Fibroblast of the aortic adventitia (primary cell): ENCODE data around the gene CENPB. TPM values are rescaled to one million over a fixed set of nuclear protein-coding genes. Genes with fewer than 3 reads are reported as not detected.

ENCODE experiments used
- DNase-seq: peaks from one replicate; pipeline ENCODE4 v3.0.0-alpha.2; 2010; ENCODE audit warnings: low read depth
- H3K4me3 ChIP-seq: 2 replicates; pipeline ENCODE4 v1.5.1; 2011; ENCODE audit warnings: low read depth, mild to moderate bottlenecking, control low read depth, low read length, moderate library complexity
- total RNA-seq: library from RNA; depleted of rRNA; stranded (reverse); fragments of >200 nt; gene quantifications from 2 replicates; pipeline ENCODE4 v1.2.3, GENCODE V29; 2012; ENCODE audit warnings: low replicate concordance
- TF ChIP-seq, protein P1 (sequence below): IDR thresholded peaks from 2 replicates; pipeline ENCODE4 v1.5.1; 2011; ENCODE audit warnings: mild to moderate bottlenecking, low read length, control low read depth, inconsistent platforms; ENCODE audit not compliant: insufficient read depth

The CENPB gene
- total RNA-seq, 1 donor = 94.8 TPM

DNA sequence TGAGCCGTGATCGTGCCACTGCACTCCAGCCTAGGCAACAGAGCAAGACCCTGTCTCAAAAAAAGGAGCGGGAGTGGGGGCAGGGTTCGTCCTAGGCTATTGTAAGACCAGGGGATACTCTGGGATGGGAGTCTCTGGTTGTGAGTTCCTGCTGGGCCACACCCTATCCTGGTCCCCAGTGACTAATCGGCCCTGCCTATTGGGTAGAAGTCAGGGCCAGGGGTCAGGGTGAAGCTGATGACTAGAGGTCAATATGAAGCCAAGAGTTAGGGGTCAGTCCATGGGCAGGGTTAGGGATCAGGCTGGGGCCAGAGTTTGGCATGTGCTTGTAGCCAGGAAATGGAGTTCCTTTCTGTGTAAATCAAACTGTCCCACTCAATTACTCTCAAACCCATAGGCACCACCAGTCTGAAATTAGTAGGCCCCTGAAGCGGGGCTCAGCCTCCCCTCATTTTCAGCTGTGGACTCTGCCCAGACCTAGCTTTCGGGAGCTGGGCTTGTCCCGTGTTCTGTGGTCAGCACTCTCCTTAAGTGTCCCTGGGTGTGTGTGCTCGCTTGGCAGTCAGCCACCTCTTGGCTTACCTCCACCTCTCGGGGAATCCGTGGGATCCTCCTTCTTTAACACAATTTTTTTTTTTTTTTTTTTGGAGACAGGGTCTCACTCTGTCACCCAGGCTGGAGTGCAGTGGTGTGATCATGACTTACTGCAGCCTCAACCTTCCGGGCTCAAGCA, 52.3 kb downstream of the CENPB start:
- TF ChIP-seq, protein P1, sequence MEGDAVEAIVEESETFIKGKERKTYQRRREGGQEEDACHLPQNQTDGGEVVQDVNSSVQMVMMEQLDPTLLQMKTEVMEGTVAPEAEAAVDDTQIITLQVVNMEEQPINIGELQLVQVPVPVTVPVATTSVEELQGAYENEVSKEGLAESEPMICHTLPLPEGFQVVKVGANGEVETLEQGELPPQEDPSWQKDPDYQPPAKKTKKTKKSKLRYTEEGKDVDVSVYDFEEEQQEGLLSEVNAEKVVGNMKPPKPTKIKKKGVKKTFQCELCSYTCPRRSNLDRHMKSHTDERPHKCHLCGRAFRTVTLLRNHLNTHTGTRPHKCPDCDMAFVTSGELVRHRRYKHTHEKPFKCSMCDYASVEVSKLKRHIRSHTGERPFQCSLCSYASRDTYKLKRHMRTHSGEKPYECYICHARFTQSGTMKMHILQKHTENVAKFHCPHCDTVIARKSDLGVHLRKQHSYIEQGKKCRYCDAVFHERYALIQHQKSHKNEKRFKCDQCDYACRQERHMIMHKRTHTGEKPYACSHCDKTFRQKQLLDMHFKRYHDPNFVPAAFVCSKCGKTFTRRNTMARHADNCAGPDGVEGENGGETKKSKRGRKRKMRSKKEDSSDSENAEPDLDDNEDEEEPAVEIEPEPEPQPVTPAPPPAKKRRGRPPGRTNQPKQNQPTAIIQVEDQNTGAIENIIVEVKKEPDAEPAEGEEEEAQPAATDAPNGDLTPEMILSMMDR = no peak
- DNase-seq = no peak
- H3K4me3 ChIP-seq = no peak overlapping the region

Other genes with a start within 250 kb of the CENPB start
- not detected in 2 replicates for gene GFRA4, start 123.3 kb downstream of the CENPB start, total RNA-seq
- 68.6 and 145 TPM in 2 replicates for gene ADAM33, start 104.7 kb downstream of the CENPB start, total RNA-seq
- gene SIGLEC1, start 74.1 kb downstream of the CENPB start, total RNA-seq = 0.08 TPM in 1 of 2 replicates, not detected in the other
- 0.18 and 8.3 TPM in 2 replicates for gene HSPA12B, start 54.1 kb downstream of the CENPB start, total RNA-seq
- 28.4 and 37.7 TPM in 2 replicates for gene ADISSP, start 19.0 kb downstream of the CENPB start, total RNA-seq
- gene SPEF1, start 5.3 kb downstream of the CENPB start, total RNA-seq = 0.09 TPM in 1 of 2 replicates, not detected in the other
- 51.0 and 58.5 TPM in 2 replicates for gene CDC25B, start 9.6 kb upstream of the CENPB start, total RNA-seq
- gene AP5S1, start 33.8 kb upstream of the CENPB start, total RNA-seq = 9.4 and 20.4 TPM in 2 replicates
- gene MAVS, start 60.1 kb upstream of the CENPB start, total RNA-seq = 16.4 and 23.7 TPM in 2 replicates
- 54.9 and 102 TPM in 2 replicates for gene PANK2, start 102.6 kb upstream of the CENPB start, total RNA-seq
- 17.6 and 61.2 TPM in 2 replicates for gene RNF24, start 228.8 kb upstream of the CENPB start, total RNA-seq